KMS-11 (cell line): Measurements from ENCODE around the gene DGKG.

Experiments used
- H2AFZ ChIP-seq: fragments of 200-600 bp; sonication (generic); 2 replicates; pipeline ENCODE4 v1.6.1; 2016; ENCODE audit warnings: antibody characterized with exemption, mixed run types, low read depth
- H3K27ac ChIP-seq: fragments of 200-600 bp; sonication (generic); 2 replicates; pipeline ENCODE4 v1.6.1; 2016; ENCODE audit warnings: mild to moderate bottlenecking, mixed run types
- H3K27me3 ChIP-seq: fragments of 200-600 bp; sonication (generic); 2 replicates; pipeline ENCODE4 v1.6.1; 2017; ENCODE audit warnings: mild to moderate bottlenecking, low read depth, mixed run types, moderate library complexity; ENCODE audit not compliant: insufficient read depth
- H3K36me3 ChIP-seq: fragments of 200-600 bp; sonication (generic); 2 replicates; pipeline ENCODE4 v1.6.1; 2017; ENCODE audit warnings: mild to moderate bottlenecking, mixed run types; ENCODE audit not compliant: insufficient read depth
- H3K4me1 ChIP-seq: fragments of 200-600 bp; sonication (generic); 2 replicates; pipeline ENCODE4 v1.6.1; 2016; ENCODE audit warnings: mild to moderate bottlenecking, low read depth, mixed run types; ENCODE audit not compliant: poor library complexity, severe bottlenecking
- H3K4me2 ChIP-seq: fragments of 200-600 bp; sonication (generic); 2 replicates; pipeline ENCODE4 v1.7.0; 2016; ENCODE audit warnings: mild to moderate bottlenecking, mixed run types
- H3K4me3 ChIP-seq: fragments of 200-600 bp; sonication (generic); IDR thresholded peaks from 2 replicates; pipeline ENCODE4 v1.6.1; 2017; ENCODE audit warnings: low read depth, low read length, mixed read lengths; ENCODE audit not compliant: insufficient read depth
- H3K79me2 ChIP-seq: fragments of 200-600 bp; sonication (generic); 2 replicates; pipeline ENCODE4 v1.6.1; 2016; ENCODE audit warnings: low read depth, mixed run types; ENCODE audit not compliant: insufficient read depth
- H3K9ac ChIP-seq: fragments of 200-600 bp; sonication (generic); 2 replicates; pipeline ENCODE4 v1.6.1; 2016; ENCODE audit warnings: mild to moderate bottlenecking, mixed run types
- H4K20me1 ChIP-seq: fragments of 200-600 bp; sonication (generic); 2 replicates; pipeline ENCODE4 v1.6.1; 2016; ENCODE audit warnings: mild to moderate bottlenecking, mixed run types; ENCODE audit not compliant: insufficient read depth
- CTCF ChIP-seq: fragments of 200-600 bp; sonication (generic); conservative IDR thresholded peaks from 2 replicates; pipeline ENCODE4 v1.6.1; 2017; ENCODE audit warnings: low read depth, mild to moderate bottlenecking, antibody characterized with exemption, low read length, moderate library complexity, mixed read lengths

DGKG gene

GRCh38 chr3:186107215-186108105, 254.6 kb downstream of the DGKG start:
- H3K79me2 ChIP-seq = peaks cover 8% of the 10 kb centered on the region; the same call in 1 of the 2 replicates
- peak overlapping the region; percentile 65 for H3K4me2 ChIP-seq
- no peaks in the 10 kb centered on the region for H3K27me3 ChIP-seq
- H3K4me3 ChIP-seq = peak overlapping the region; percentile 43
- H2AFZ ChIP-seq = peak overlapping the region; percentile 64
- peak overlapping the region; percentile 7; the same call in 1 of the 2 replicates for H3K27ac ChIP-seq
- H3K9ac ChIP-seq = peak overlapping the region; percentile 69; the same call in 1 of the 2 replicates
- H3K4me1 ChIP-seq = peaks cover 26% of the 10 kb centered on the region
- H4K20me1 ChIP-seq = no peaks in the 10 kb centered on the region
- no peaks in the 10 kb centered on the region for H3K36me3 ChIP-seq
- 0 out of 2 replicates have a peak, but pooled peaks have one; percentile 7 for TF ChIP-seq CTCF

- Histone ChIP-seq H3K27ac (no peak overlapping the region), H2AFZ (no peak overlapping the region), H3K36me3 (no peaks in the 10 kb centered on the region), H3K27me3 (no peaks in the 10 kb centered on the region), H3K79me2 (peaks cover 8% of the 10 kb centered on the region; the same call in 1 of the 2 replicates), H4K20me1 (no peaks in the 10 kb centered on the region), H3K4me2 (no peak overlapping the region), H3K4me3 (no peak overlapping the region), H3K4me1 (peaks cover 26% of the 10 kb centered on the region), H3K9ac (no peak overlapping the region)
- no peak for TF ChIP-seq CTCF
Observed at GRCh38 chr3:186105543-186105942, 256.5 kb downstream of the DGKG start.

GRCh38 chr3:186102687-186103086, 259.3 kb downstream of the DGKG start:
- Histone ChIP-seq H3K36me3 (no peaks in the 10 kb centered on the region), H3K9ac (no peak overlapping the region), H3K4me2 (no peak overlapping the region), H2AFZ (no peak overlapping the region), H4K20me1 (no peaks in the 10 kb centered on the region), H3K27me3 (no peaks in the 10 kb centered on the region), H3K27ac (no peak overlapping the region), H3K4me1 (peaks cover 26% of the 10 kb centered on the region), H3K79me2 (peaks cover 8% of the 10 kb centered on the region; the same call in 1 of the 2 replicates), H3K4me3 (no peak overlapping the region)
- TF ChIP-seq CTCF = no peak

GRCh38 chr3:186100398-186100797, 261.6 kb downstream of the DGKG start:
- H3K27me3 ChIP-seq = no peaks in the 10 kb centered on the region
- H2AFZ ChIP-seq = no peak overlapping the region
- no peaks in the 10 kb centered on the region for H3K36me3 ChIP-seq
- no peak for TF ChIP-seq CTCF
- H3K9ac ChIP-seq = no peak overlapping the region
- H3K4me3 ChIP-seq = no peak overlapping the region
- peaks cover 21% of the 10 kb centered on the region for H3K4me1 ChIP-seq
- no peak overlapping the region for H3K27ac ChIP-seq
- no peak overlapping the region for H3K4me2 ChIP-seq
- H4K20me1 ChIP-seq = no peaks in the 10 kb centered on the region
- H3K79me2 ChIP-seq = no peaks in the 10 kb centered on the region
